A549 (cell line): ENCODE measurements around the gene MERTK.

Source experiments
- CTCF ChIP-seq: fragments of >200 bp; sonication (Bioruptor Twin); formaldehyde crosslinking; IDR thresholded peaks from 3 replicates; pipeline ENCODE4 v1.5.1; 2016
- EP300 ChIP-seq, 2 experiments: fragments of >200 bp; sonication (Bioruptor Twin); formaldehyde crosslinking; IDR thresholded peaks; 2 replicates in 1 of 2; 3 replicates in 1 of 2; pipeline ENCODE4 v1.6.1; 2016 to 2017
- ESRRA ChIP-seq: fragments of 150-350 bp; IDR thresholded peaks from 2 replicates; pipeline ENCODE4 v1.6.1; 2014; ENCODE audit warnings: mild to moderate bottlenecking, low read length, borderline replicate concordance
- JUNB ChIP-seq: fragments of >200 bp; sonication (Bioruptor Twin); formaldehyde crosslinking; IDR thresholded peaks from 2 replicates; pipeline ENCODE4 v1.6.1; 2016
- MYC ChIP-seq: IDR thresholded peaks from 2 replicates; pipeline ENCODE4 v1.6.1; 2012; ENCODE audit warnings: mild to moderate bottlenecking, inconsistent platforms, low read length, improper control_type of control experiment, borderline replicate concordance
- NPAS2 ChIP-seq: fragments of 250-450 bp; sonication (Bioruptor Pico); IDR thresholded peaks from 2 replicates; pipeline ENCODE4 v1.8.0; 2022; ENCODE audit warnings: mild to moderate bottlenecking, moderate library complexity, borderline replicate concordance
- POLR2A ChIP-seq: IDR thresholded peaks from 2 replicates; pipeline ENCODE4 v1.6.1; 2012; ENCODE audit warnings: mild to moderate bottlenecking, low read length
- POLR2AphosphoS2 ChIP-seq: conservative IDR thresholded peaks from 2 replicates; pipeline ENCODE4 v1.6.1; 2012; ENCODE audit warnings: low read length, improper control_type of control experiment, inconsistent platforms
- RFX5 ChIP-seq: fragments of 450-650 bp; IDR thresholded peaks from 2 replicates; pipeline ENCODE4 v1.7.1; 2014; ENCODE audit warnings: antibody characterized with exemption, mild to moderate bottlenecking, moderate library complexity
- SMC3 ChIP-seq: fragments of >200 bp; sonication (Bioruptor Twin); formaldehyde crosslinking; IDR thresholded peaks from 3 replicates; pipeline ENCODE4 v1.6.1; 2018; ENCODE audit warnings: inconsistent platforms
- SREBF2 ChIP-seq: fragments of 450-650 bp; IDR thresholded peaks from 2 replicates; pipeline ENCODE4 v1.6.1; 2014; ENCODE audit warnings: mild to moderate bottlenecking, moderate library complexity
- ZSCAN20 ChIP-seq: fragments of 250-450 bp; sonication (Bioruptor Pico); IDR thresholded peaks from 2 replicates; pipeline ENCODE4 v1.8.0; 2022; ENCODE audit warnings: mild to moderate bottlenecking, moderate library complexity
- TF ChIP-seq, protein P1 (sequence below): fragments of 200-600 bp; sonication (generic); IDR thresholded peaks from 2 replicates; pipeline ENCODE4 v1.6.1; 2016; ENCODE audit warnings: antibody characterized with exemption, mild to moderate bottlenecking, moderate library complexity

DNA sequence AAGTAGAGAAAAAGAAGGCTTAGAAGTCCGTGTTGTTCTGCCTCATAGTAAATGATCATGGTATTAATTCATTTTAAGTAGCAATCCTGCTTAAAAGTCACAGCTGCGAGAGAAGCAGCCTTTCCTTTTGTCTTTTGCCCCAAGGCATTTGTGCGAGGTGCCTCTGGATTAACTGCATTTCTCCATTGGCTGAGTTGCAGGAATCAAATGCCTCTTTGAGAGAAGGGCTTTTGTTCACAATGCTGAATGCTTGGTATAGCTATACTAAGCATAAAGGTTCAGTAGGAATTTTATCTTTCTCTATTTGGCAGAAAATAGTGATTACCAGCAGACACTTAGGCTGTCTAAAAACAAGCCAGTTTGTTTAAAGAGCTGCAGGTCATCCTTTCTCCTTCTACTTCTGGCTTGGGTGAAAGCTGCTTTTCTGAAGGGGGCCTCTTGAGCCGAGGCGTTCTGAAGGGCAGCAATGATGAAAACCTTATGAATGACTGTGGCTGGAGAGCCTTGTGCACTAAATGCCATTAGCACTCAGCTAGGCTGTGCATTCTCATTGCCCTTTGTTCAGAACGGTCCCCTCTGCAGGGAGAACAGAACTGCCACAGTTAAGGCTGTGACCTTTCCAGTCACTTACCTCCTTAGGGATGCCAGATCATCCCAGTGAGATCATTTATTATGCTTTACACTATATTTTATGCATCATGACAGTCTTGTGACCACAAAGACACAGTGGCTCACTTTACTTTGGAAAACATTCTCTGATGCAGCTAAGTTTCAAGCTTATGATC lies 87.9 kb downstream of the MERTK start:
- TF ChIP-seq CTCF = no peak
- no peak for TF ChIP-seq POLR2AphosphoS2
- no peak for TF ChIP-seq SREBF2
- no peak for TF ChIP-seq EP300 (IDR thresholded peaks at IDR 0.05)
- no peak for TF ChIP-seq RFX5
- TF ChIP-seq, protein P1, sequence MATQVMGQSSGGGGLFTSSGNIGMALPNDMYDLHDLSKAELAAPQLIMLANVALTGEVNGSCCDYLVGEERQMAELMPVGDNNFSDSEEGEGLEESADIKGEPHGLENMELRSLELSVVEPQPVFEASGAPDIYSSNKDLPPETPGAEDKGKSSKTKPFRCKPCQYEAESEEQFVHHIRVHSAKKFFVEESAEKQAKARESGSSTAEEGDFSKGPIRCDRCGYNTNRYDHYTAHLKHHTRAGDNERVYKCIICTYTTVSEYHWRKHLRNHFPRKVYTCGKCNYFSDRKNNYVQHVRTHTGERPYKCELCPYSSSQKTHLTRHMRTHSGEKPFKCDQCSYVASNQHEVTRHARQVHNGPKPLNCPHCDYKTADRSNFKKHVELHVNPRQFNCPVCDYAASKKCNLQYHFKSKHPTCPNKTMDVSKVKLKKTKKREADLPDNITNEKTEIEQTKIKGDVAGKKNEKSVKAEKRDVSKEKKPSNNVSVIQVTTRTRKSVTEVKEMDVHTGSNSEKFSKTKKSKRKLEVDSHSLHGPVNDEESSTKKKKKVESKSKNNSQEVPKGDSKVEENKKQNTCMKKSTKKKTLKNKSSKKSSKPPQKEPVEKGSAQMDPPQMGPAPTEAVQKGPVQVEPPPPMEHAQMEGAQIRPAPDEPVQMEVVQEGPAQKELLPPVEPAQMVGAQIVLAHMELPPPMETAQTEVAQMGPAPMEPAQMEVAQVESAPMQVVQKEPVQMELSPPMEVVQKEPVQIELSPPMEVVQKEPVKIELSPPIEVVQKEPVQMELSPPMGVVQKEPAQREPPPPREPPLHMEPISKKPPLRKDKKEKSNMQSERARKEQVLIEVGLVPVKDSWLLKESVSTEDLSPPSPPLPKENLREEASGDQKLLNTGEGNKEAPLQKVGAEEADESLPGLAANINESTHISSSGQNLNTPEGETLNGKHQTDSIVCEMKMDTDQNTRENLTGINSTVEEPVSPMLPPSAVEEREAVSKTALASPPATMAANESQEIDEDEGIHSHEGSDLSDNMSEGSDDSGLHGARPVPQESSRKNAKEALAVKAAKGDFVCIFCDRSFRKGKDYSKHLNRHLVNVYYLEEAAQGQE = no peak
- TF ChIP-seq ZSCAN20 (CRISPR knock-in tag) = no peak
- TF ChIP-seq JUNB = no peak
- TF ChIP-seq MYC = no peak
- TF ChIP-seq NPAS2 (CRISPR knock-in tag) = no peak
- TF ChIP-seq POLR2A = no peak
- no peak for TF ChIP-seq ESRRA
- TF ChIP-seq SMC3 = no peak
